OCI-LY1 (cell line): ENCODE results near the gene DLX2.
"Not testable (repeated sequence)": the region's sequence is repeated elsewhere in the genome, so short reads cannot be mapped to it uniquely, and the experiment has no call there.

ENCODE experiments used
- H2AFZ ChIP-seq: fragments of 200-600 bp; sonication (generic), shearing (Covaris generic); 2 replicates; pipeline ENCODE4 v1.6.0; 2014; ENCODE audit warnings: antibody characterized with exemption, mild to moderate bottlenecking, low read length
- H3F3A ChIP-seq: fragments of 200-600 bp; sonication (generic), shearing (Covaris generic); 2 replicates; pipeline ENCODE4 v1.6.0; 2014; ENCODE audit warnings: mild to moderate bottlenecking, antibody characterized with exemption, low read length, moderate library complexity; ENCODE audit not compliant: insufficient read depth
- H3K27ac ChIP-seq: fragments of 200-600 bp; sonication (generic); 2 replicates; pipeline ENCODE4 v1.5.1; 2014; ENCODE audit warnings: low read length, mixed run types, mild to moderate bottlenecking, low read depth; ENCODE audit not compliant: poor library complexity, severe bottlenecking
- H3K27me3 ChIP-seq: fragments of 200-600 bp; sonication (generic); 2 replicates; pipeline ENCODE4 v1.6.0; 2014; ENCODE audit warnings: antibody characterized with exemption, mild to moderate bottlenecking, low read length, moderate library complexity; ENCODE audit not compliant: insufficient read depth
- H3K36me3 ChIP-seq: fragments of 200-600 bp; sonication (generic); 2 replicates; pipeline ENCODE4 v1.6.1; 2014; ENCODE audit warnings: mild to moderate bottlenecking, antibody characterized with exemption, low read length, moderate library complexity, mixed read lengths; ENCODE audit not compliant: insufficient read depth
- H3K4me1 ChIP-seq: fragments of 200-600 bp; sonication (generic); 2 replicates; pipeline ENCODE4 v1.5.1; 2014; ENCODE audit warnings: mild to moderate bottlenecking, low read length, moderate library complexity; ENCODE audit not compliant: insufficient read depth, severe bottlenecking
- H3K4me2 ChIP-seq: fragments of 200-600 bp; sonication (generic), shearing (Covaris generic); 2 replicates; pipeline ENCODE4 v1.6.1; 2014; ENCODE audit warnings: low read length
- H3K4me3 ChIP-seq: fragments of 200-600 bp; sonication (generic); 2 replicates; pipeline ENCODE4 v1.5.1; 2014; ENCODE audit warnings: low read length, low read depth, mild to moderate bottlenecking, mixed read lengths; ENCODE audit not compliant: poor library complexity, severe bottlenecking
- H3K79me2 ChIP-seq: fragments of 200-600 bp; shearing (Covaris generic); 2 replicates; pipeline ENCODE4 v1.6.1; 2016; ENCODE audit warnings: mixed run types, low read length, mixed read lengths; ENCODE audit not compliant: insufficient read depth
- H3K9ac ChIP-seq: fragments of 200-600 bp; sonication (generic), shearing (Covaris generic); 2 replicates; pipeline ENCODE4 v1.6.1; 2014; ENCODE audit warnings: mild to moderate bottlenecking, low read length, mixed read lengths
- H3K9me2 ChIP-seq: fragments of 200-600 bp; sonication (generic), shearing (Covaris generic); 2 replicates; pipeline ENCODE4 v1.6.1; 2014; ENCODE audit warnings: low read depth, mild to moderate bottlenecking, low read length, mixed read lengths
- H3K9me3 ChIP-seq: fragments of 200-600 bp; shearing (Covaris generic); 2 replicates; pipeline ENCODE4 v1.6.1; 2014; ENCODE audit warnings: low read length, mixed read lengths
- H4K20me1 ChIP-seq: fragments of 200-600 bp; sonication (generic), shearing (Covaris generic); 2 replicates; pipeline ENCODE4 v1.6.0; 2016; ENCODE audit warnings: mild to moderate bottlenecking, low read length; ENCODE audit not compliant: insufficient read depth
- CTCF ChIP-seq: fragments of 200-600 bp; sonication (generic), shearing (Covaris generic); IDR thresholded peaks from 2 replicates; pipeline ENCODE4 v1.5.1; 2017; ENCODE audit warnings: mild to moderate bottlenecking, antibody characterized with exemption, low read length, moderate library complexity, mixed read lengths
- EZH2 ChIP-seq: fragments of 200-600 bp; sonication (generic), shearing (Covaris generic); IDR thresholded peaks from 2 replicates; pipeline ENCODE4 v1.8.0; 2017; ENCODE audit warnings: borderline replicate concordance, mixed run types, mild to moderate bottlenecking, antibody characterized with exemption, low read length, moderate library complexity, mixed read lengths

The DLX2 gene

DNA sequence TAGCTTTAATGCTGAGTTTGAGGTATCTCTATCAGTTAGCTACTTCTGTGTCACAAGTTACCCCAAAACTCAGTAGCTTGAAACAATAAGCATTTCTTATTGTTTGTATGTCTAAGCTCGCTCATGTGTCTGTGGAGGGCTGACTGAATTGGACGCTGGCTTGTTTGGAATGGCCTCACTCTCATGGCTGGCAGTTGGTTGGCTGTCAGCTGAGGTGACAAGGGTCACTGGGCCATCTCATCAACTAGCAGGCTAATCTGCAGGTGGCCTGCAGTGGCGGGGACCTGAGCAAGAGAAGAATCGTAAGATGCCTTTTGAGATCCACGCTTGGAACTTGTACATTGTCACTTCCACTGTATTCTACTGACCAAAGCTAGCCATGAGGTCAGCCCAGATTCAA, 13.4 kb upstream of the DLX2 start:
- Histone ChIP-seq H3K4me1 (no peaks in the 10 kb centered on the region), H3K9me3 (no peaks in the 10 kb centered on the region), H3K36me3 (no peaks in the 10 kb centered on the region), H4K20me1 (no peaks in the 10 kb centered on the region), H3F3A (no peaks in the 10 kb centered on the region), H3K9ac (no peak overlapping the region), H3K4me2 (no peak overlapping the region), H3K27me3 (no peaks in the 10 kb centered on the region), H3K27ac (no peak overlapping the region), H2AFZ (no peak overlapping the region), H3K9me2 (no peaks in the 10 kb centered on the region), H3K79me2 (no peaks in the 10 kb centered on the region), H3K4me3 (no peak overlapping the region)
- TF ChIP-seq CTCF (no peak), EZH2 (no peak)

DNA sequence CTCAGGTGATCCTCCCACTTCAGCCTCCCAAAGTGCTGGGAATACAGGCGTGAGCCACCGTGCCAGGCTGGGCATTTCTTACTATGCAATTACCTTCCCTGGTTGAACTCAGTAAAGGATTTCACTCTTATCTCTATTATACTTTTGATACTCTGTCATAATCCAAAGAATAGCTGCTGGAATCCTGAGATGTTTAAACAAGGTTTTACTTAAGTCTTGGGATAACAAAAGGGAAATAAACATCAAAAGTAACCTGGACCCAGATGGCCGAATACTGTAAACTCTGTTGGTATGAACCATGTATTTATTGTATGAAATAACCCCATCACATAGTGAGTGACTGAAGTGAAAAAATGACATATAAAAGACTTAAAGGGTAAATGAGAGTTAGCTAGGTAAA, 11.9 kb upstream of the DLX2 start:
- no peaks in the 10 kb centered on the region for H3K9me3 ChIP-seq
- H4K20me1 ChIP-seq: no peaks in the 10 kb centered on the region
- no peaks in the 10 kb centered on the region for H3K4me1 ChIP-seq
- H3K79me2 ChIP-seq: no peaks in the 10 kb centered on the region
- H3K9me2 ChIP-seq: no peaks in the 10 kb centered on the region
- H3K4me3 ChIP-seq: no peak overlapping the region
- no peak for TF ChIP-seq CTCF
- no peak overlapping the region for H2AFZ ChIP-seq
- no peaks in the 10 kb centered on the region for H3F3A ChIP-seq
- no peaks in the 10 kb centered on the region for H3K27me3 ChIP-seq
- no peak overlapping the region for H3K9ac ChIP-seq
- no peak overlapping the region for H3K4me2 ChIP-seq
- H3K36me3 ChIP-seq: no peaks in the 10 kb centered on the region
- no peak overlapping the region for H3K27ac ChIP-seq

DNA sequence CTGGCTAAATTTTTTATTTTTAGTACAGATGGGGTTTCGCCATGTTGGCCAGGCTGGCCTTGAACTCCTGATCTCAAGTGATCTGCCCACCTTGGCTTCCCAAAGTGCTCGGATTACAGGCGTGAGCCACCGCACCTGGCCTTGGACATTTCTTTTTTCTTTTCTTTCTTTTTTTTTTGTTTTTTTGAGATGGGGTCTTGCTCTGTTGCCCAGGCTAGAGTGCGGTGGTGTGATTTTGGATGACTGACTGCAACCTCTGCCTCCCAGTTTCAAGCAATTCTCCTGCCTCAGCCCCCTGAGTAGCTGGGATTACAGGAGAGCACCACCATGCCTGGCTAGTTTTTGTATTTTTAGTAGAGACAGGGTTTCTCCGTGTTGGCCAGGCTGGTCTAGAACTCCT, 11.5 kb upstream of the DLX2 start:
- H3K9me2 ChIP-seq, H3K27ac ChIP-seq, H3K9ac ChIP-seq, H3K9me3 ChIP-seq, H3F3A ChIP-seq, H3K4me3 ChIP-seq, H3K4me2 ChIP-seq, H3K4me1 ChIP-seq, H4K20me1 ChIP-seq, H3K27me3 ChIP-seq, H3K36me3 ChIP-seq, H3K79me2 ChIP-seq, H2AFZ ChIP-seq: not testable (repeated sequence)

DNA sequence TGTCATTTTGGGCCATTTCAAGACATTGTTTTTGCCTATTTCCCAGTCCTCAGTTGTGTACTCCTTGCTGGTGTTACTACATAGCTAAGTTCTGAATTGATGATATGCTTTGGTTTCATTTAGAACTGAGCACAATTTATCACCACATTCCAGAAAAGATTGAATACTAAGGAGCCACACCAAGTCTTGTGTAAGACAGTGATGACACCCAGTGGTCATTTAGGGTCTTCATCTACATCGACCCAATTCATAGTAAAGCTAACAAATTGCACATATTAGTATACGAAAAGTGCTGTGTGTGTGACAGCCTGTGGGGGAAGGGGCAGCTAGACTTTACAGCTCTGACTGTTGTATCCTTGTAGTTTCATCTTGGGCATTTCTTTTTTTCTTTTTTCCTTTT, 10.9 kb upstream of the DLX2 start:
- Histone ChIP-seq H2AFZ (no peak overlapping the region), H3K9me2 (no peaks in the 10 kb centered on the region), H3K27ac (no peak overlapping the region), H3K9me3 (no peaks in the 10 kb centered on the region), H3K79me2 (no peaks in the 10 kb centered on the region), H3F3A (no peaks in the 10 kb centered on the region), H3K4me3 (no peak overlapping the region), H3K9ac (no peak overlapping the region), H3K4me1 (no peaks in the 10 kb centered on the region), H3K27me3 (no peaks in the 10 kb centered on the region), H4K20me1 (no peaks in the 10 kb centered on the region), H3K4me2 (no peak overlapping the region), H3K36me3 (no peaks in the 10 kb centered on the region)
- TF ChIP-seq EZH2 (no peak), CTCF (peak; percentile 62; the same call in 1 of the 2 replicates)
